H1 (cell line): ENCODE measurements around the gene TENT5A. TPM values are rescaled to one million over a fixed set of nuclear protein-coding genes. Genes with fewer than 3 reads are reported as not detected.
A peak's percentile ranks its signal among the peaks of the same experiment; 100 is the strongest.

Source experiments
- CTCF ChIA-PET: fragments of 300-600 bp; sonication (Branson Sonifier 250); formaldehyde crosslinking; loops from one replicate; lab custom pipeline; 2021; ENCODE audit not compliant: partially characterized antibody; lab: Charles Lee
- POLR2A ChIA-PET: fragments of 300-600 bp; sonication (Branson Sonifier 250); formaldehyde crosslinking; loops from one replicate; lab custom pipeline; 2021; ENCODE audit warnings: inconsistent platforms; ENCODE audit not compliant: partially characterized antibody; lab: Charles Lee
- DNase-seq, 2 experiments: peaks; one replicate each; pipeline versions ENCODE4 v3.0.0 to v3.0.0-alpha.2; 2010 to 2022; ENCODE audit warnings: low spot score in 2 of 2, low read depth in 1 of 2, mixed read lengths in 1 of 2
- FAIRE-seq: peaks from 2 replicates; lab custom pipeline; 2011; peaks lifted over from hg19 to GRCh38; lab: Jason Lieb, UNC
- H2AFZ ChIP-seq: 2 replicates; pipeline ENCODE4 v1.8.1; 2012; ENCODE audit warnings: low read length, inconsistent platforms
- H2AK5ac ChIP-seq: 2 replicates; pipeline ENCODE4 v1.6.1; 2013; ENCODE audit warnings: low read depth, low read length
- H2BK120ac ChIP-seq: replicated peaks from 2 replicates; pipeline ENCODE3; 2013; ENCODE audit warnings: low read depth, low read length, inconsistent platforms
- H2BK12ac ChIP-seq: 2 replicates; pipeline ENCODE4 v1.6.1; 2013; ENCODE audit warnings: low read depth, low read length
- H2BK15ac ChIP-seq: 2 replicates; pipeline ENCODE4 v1.6.1; 2013; ENCODE audit warnings: low read length
- H2BK20ac ChIP-seq: 2 replicates; pipeline ENCODE4 v1.6.1; 2013; ENCODE audit warnings: low read length
- H2BK5ac ChIP-seq: 2 replicates; pipeline ENCODE4 v1.6.1; 2013; ENCODE audit warnings: low read depth, low read length
- H3K14ac ChIP-seq: 2 replicates; pipeline ENCODE4 v1.6.1; 2013; ENCODE audit warnings: inconsistent platforms; ENCODE audit not compliant: insufficient read length
- H3K18ac ChIP-seq: 2 replicates; pipeline ENCODE4 v1.6.1; 2013; ENCODE audit warnings: low read length; ENCODE audit errors: extremely low read depth
- H3K23ac ChIP-seq: 2 replicates; pipeline ENCODE4 v1.6.1; 2013; ENCODE audit warnings: inconsistent platforms; ENCODE audit not compliant: insufficient read length
- H3K23me2 ChIP-seq: 2 replicates; pipeline ENCODE4 v1.6.1; 2013; ENCODE audit warnings: low read depth, low read length
- H3K27ac ChIP-seq: 2 replicates; pipeline ENCODE4 v1.6.1; 2011; ENCODE audit warnings: low read depth, low read length, inconsistent platforms
- H3K27me3 ChIP-seq, 4 experiments: replicated peaks in 1 of 4; 1 replicate in 1 of 4; 2 replicates in 3 of 4; pipeline versions ENCODE4 v1.6.1 to v1.8.1; 2011 to 2013; ENCODE audit warnings: low read length in 3 of 4, mild to moderate bottlenecking in 3 of 4, inconsistent platforms in 2 of 4, mixed read lengths in 2 of 4, moderate library complexity in 1 of 4; ENCODE audit not compliant: control insufficient read depth in 3 of 4, insufficient read depth in 3 of 4; ENCODE audit errors: extremely low read depth in 1 of 4
- H3K36me3 ChIP-seq, 4 experiments: 2 replicates each; pipeline versions ENCODE4 v1.6.1 to v1.8.1; 2011 to 2013; ENCODE audit warnings: mild to moderate bottlenecking in 4 of 4, low read length in 3 of 4, moderate library complexity in 2 of 4, control low read depth in 1 of 4, inconsistent platforms in 1 of 4; ENCODE audit not compliant: insufficient read depth in 4 of 4, control insufficient read depth in 2 of 4
- H3K4ac ChIP-seq: replicated peaks from 2 replicates; pipeline ENCODE3; 2013; ENCODE audit warnings: low read length, low read depth, mixed read lengths, inconsistent platforms; ENCODE audit not compliant: insufficient read length
- H3K4me1 ChIP-seq, 4 experiments: replicated peaks in 1 of 4; 1 replicate in 1 of 4; 2 replicates in 3 of 4; pipeline versions ENCODE4 v1.6.1 to v1.8.1; 2011 to 2013; ENCODE audit warnings: low read length in 3 of 4, inconsistent platforms in 2 of 4, mixed read lengths in 1 of 4; ENCODE audit not compliant: insufficient read depth in 4 of 4, control insufficient read depth in 3 of 4
- H3K4me2 ChIP-seq, 2 experiments: 2 replicates each; pipeline versions ENCODE4 v1.6.1 to v1.8.1; 2011 to 2013; ENCODE audit warnings: low read depth in 2 of 2, low read length in 2 of 2, control low read depth in 1 of 2, inconsistent platforms in 1 of 2, mild to moderate bottlenecking in 1 of 2; ENCODE audit not compliant: insufficient read depth in 1 of 2
- H3K4me3 ChIP-seq, 4 experiments: fragments of 200-600, 300-600 bp in 1 of 4; sonication (generic), shearing (Covaris generic), sonication (Bioruptor Twin) in 1 of 4; 2 replicates each; pipeline versions ENCODE4 v1.5.1 to v1.8.1; 2011 to 2016; ENCODE audit warnings: low read length in 4 of 4, low read depth in 3 of 4, control low read depth in 2 of 4, inconsistent platforms in 2 of 4, mild to moderate bottlenecking in 2 of 4, mixed read lengths in 1 of 4, moderate library complexity in 1 of 4; ENCODE audit not compliant: insufficient read depth in 2 of 4; ENCODE audit errors: extremely low read depth in 1 of 4
- H3K56ac ChIP-seq: replicated peaks from 2 replicates; pipeline ENCODE3; 2013; ENCODE audit warnings: low read depth, mild to moderate bottlenecking, mixed read lengths, low read length, inconsistent platforms; ENCODE audit not compliant: insufficient read length
- H3K79me1 ChIP-seq: 2 replicates; pipeline ENCODE4 v1.6.1; 2013; ENCODE audit warnings: low read depth, low read length, control low read depth
- H3K79me2 ChIP-seq, 2 experiments: 2 replicates each; pipeline versions ENCODE4 v1.6.1 to v1.8.1; 2012 to 2013; ENCODE audit warnings: low read length in 2 of 2, mild to moderate bottlenecking in 2 of 2, inconsistent platforms in 1 of 2; ENCODE audit not compliant: insufficient read depth in 2 of 2, control insufficient read depth in 1 of 2
- H3K9ac ChIP-seq, 4 experiments: replicated peaks in 1 of 4; 1 replicate in 1 of 4; 2 replicates in 3 of 4; pipeline versions ENCODE4 v1.6.1 to v1.8.1; 2011 to 2013; ENCODE audit warnings: low read depth in 3 of 4, low read length in 3 of 4, control low read depth in 2 of 4, mild to moderate bottlenecking in 2 of 4, moderate library complexity in 2 of 4, inconsistent platforms in 1 of 4; ENCODE audit errors: extremely low read depth in 1 of 4
- H3K9me3 ChIP-seq, 2 experiments: 2 replicates each; pipeline versions ENCODE4 v1.6.1 to v1.8.1; 2012 to 2013; ENCODE audit warnings: mild to moderate bottlenecking in 2 of 2, moderate library complexity in 2 of 2, control low read depth in 1 of 2, inconsistent platforms in 1 of 2, low read depth in 1 of 2, low read length in 1 of 2, mixed read lengths in 1 of 2; ENCODE audit not compliant: insufficient read depth in 2 of 2
- H4K20me1 ChIP-seq, 2 experiments: replicated peaks in 1 of 2; 2 replicates each; pipeline versions ENCODE3 to v1.8.1; 2011 to 2013; ENCODE audit warnings: inconsistent platforms in 2 of 2, low read length in 2 of 2, mild to moderate bottlenecking in 1 of 2; ENCODE audit not compliant: insufficient read depth in 2 of 2, control insufficient read depth in 1 of 2
- H4K5ac ChIP-seq: 2 replicates; pipeline ENCODE4 v1.6.1; 2013; ENCODE audit warnings: low read length, low read depth, mixed read lengths, inconsistent platforms; ENCODE audit not compliant: insufficient read length
- H4K8ac ChIP-seq: 2 replicates; pipeline ENCODE4 v1.8.0; 2013; ENCODE audit warnings: mild to moderate bottlenecking, moderate library complexity, low read length, inconsistent platforms; ENCODE audit not compliant: insufficient read depth; ENCODE audit errors: extremely low read depth
- H4K91ac ChIP-seq: replicated peaks from 2 replicates; pipeline ENCODE3; 2013; ENCODE audit warnings: low read length, mixed read lengths, inconsistent platforms; ENCODE audit not compliant: insufficient read length
- EP300 ChIP-seq, 2 experiments: IDR thresholded peaks; 1 replicate in 1 of 2; 2 replicates in 1 of 2; pipeline ENCODE4 v1.6.1; 2011 to 2012; ENCODE audit warnings: low read depth in 2 of 2, low read length in 2 of 2, mild to moderate bottlenecking in 2 of 2, borderline replicate concordance in 1 of 2, inconsistent platforms in 1 of 2, moderate library complexity in 1 of 2
- FOSL1 ChIP-seq: IDR thresholded peaks from 2 replicates; pipeline ENCODE4 v1.6.1; 2011; ENCODE audit warnings: mild to moderate bottlenecking, low read depth, low read length, moderate library complexity; ENCODE audit not compliant: insufficient read depth
- HDAC6 ChIP-seq: IDR thresholded peaks from one replicate; pipeline ENCODE4 v1.7.1; 2012; ENCODE audit warnings: low read depth, mild to moderate bottlenecking, inconsistent platforms, low read length, moderate library complexity
- RAD21 ChIP-seq, 2 experiments: IDR thresholded peaks in 1 of 2; conservative IDR thresholded peaks in 1 of 2; 2 replicates each; pipeline ENCODE4 v1.6.1; 2011; ENCODE audit warnings: low read depth in 2 of 2, low read length in 2 of 2, improper control_type of control experiment in 1 of 2, inconsistent platforms in 1 of 2, mild to moderate bottlenecking in 1 of 2, moderate library complexity in 1 of 2
- RFX5 ChIP-seq: IDR thresholded peaks from 2 replicates; pipeline ENCODE4 v1.6.1; 2011; ENCODE audit warnings: low read depth, low read length, improper control_type of control experiment, borderline replicate concordance
- RXRA ChIP-seq: IDR thresholded peaks from 2 replicates; pipeline ENCODE4 v1.6.1; 2011; ENCODE audit warnings: low read depth, mild to moderate bottlenecking, low read length, moderate library complexity; ENCODE audit not compliant: insufficient read depth
- SIX5 ChIP-seq: IDR thresholded peaks from 2 replicates; pipeline ENCODE4 v1.6.1; 2011; ENCODE audit warnings: mild to moderate bottlenecking, low read depth, low read length
- SP1 ChIP-seq: IDR thresholded peaks from 2 replicates; pipeline ENCODE4 v1.6.1; 2011; ENCODE audit warnings: low read depth, low read length
- SP2 ChIP-seq: IDR thresholded peaks from 2 replicates; pipeline ENCODE4 v1.6.1; 2012; ENCODE audit warnings: mild to moderate bottlenecking, low read length, inconsistent platforms
- YY1 ChIP-seq: IDR thresholded peaks from 2 replicates; pipeline ENCODE4 v1.6.1; 2011; ENCODE audit warnings: low read depth, mild to moderate bottlenecking, low read length
- WGBS, 2 experiments: shearing (Covaris generic) in 1 of 2; methylation state at CpG; one replicate each; pipeline versions ENCODE4 v1.1.6 to v1.1.7; 2013 to 2015; ENCODE audit warnings: low lambda C conversion rate in 2 of 2, mixed read lengths in 2 of 2, inconsistent platforms in 1 of 2, low coverage in 1 of 2, missing lambda C conversion rate in 1 of 2; ENCODE audit not compliant: insufficient replicate concordance in 2 of 2, insufficient coverage in 1 of 2, insufficient read length in 1 of 2; ENCODE audit errors: extremely low coverage in 1 of 2, missing lambda C conversion rate in 1 of 2; 5-methylcytosine and 5-hydroxymethylcytosine counted together
- polyA plus RNA-seq, 7 experiments: library from polyadenylated mRNA; depleted of rRNA in 3 of 7; stranded (reverse) in 5 of 7; unstranded in 2 of 7; fragments of >200 nt in 5 of 7; fragments of 200-250 nt in 2 of 7; gene quantifications; 1 replicate in 5 of 7; 2 replicates in 1 of 7; 4 replicates in 1 of 7; pipeline versions ENCODE4 v1.2.1 to v1.2.3, GENCODE V29; 2011 to 2013; ENCODE audit warnings: missing spikeins in 2 of 7, mixed read lengths in 2 of 7
- total RNA-seq: library from RNA; stranded (reverse); fragmentation: NEBNext Ultra II Directional; extraction: Animal tissue kit (Norgen Biotek cat#: 25700); gene quantifications from 2 replicates; pipeline ENCODE4 v1.2.1, GENCODE V29; 2021
- TF ChIP-seq, protein P1 (sequence below), 3 experiments: IDR thresholded peaks; 1 replicate in 2 of 3; 2 replicates in 1 of 3; pipeline versions ENCODE4 v1.5.1 to v1.6.1; 2011; ENCODE audit warnings: low read length in 3 of 3, mild to moderate bottlenecking in 3 of 3, inconsistent platforms in 2 of 3, low read depth in 1 of 3, moderate library complexity in 1 of 3; ENCODE audit not compliant: insufficient read depth in 1 of 3; ENCODE audit errors: control extremely low read depth in 1 of 3

TENT5A gene
- total and polyA plus RNA-seq, 2 of the 8 experiments (the other 6 are each of a cell fraction or from before 2014, with no cell fraction given): 0.91 to 2.9 TPM

DNA sequence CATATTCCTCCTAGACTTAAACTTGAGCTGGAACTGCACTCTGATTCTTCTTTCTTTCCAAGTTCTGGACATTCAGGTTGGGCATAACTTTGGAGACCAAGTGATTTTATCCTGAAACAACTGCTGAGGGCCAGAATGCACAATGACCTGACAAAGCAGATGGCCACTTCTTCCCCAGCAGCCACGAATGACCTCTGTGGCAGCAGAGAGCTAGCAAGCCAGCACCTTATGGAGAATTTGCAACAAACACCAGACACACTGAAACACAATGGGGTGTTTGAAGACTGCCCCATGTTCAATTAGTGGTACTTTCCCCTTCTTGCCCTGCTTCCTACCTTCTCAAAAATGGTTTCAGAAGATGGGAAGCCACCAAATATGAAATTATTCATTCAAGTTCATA, 4.2 kb upstream of the TENT5A start:
- Histone ChIP-seq H3K4me1 (peaks cover 2 to 4% (median 3%) of the 10 kb centered on the region in 4 experiments; a peak in 2 of 7 replicates), H3K23me2 (peaks cover 6% of the 10 kb centered on the region), H3K79me2 (no peaks in the 10 kb centered on the region), H4K91ac (no peak overlapping the region), H4K20me1 (no peaks in the 10 kb centered on the region), H2BK20ac (no peak overlapping the region; the same call in 1 of the 2 replicates), H3K18ac (no peak overlapping the region), H2BK5ac (no peak overlapping the region), H2BK15ac (no peak overlapping the region), H3K27me3 (peaks cover 0 to 12% (median 2%) of the 10 kb centered on the region in 4 experiments; a peak in 2 of 7 replicates), H3K27ac (no peak overlapping the region), H4K8ac (no peak overlapping the region), H3K36me3 (no peaks in the 10 kb centered on the region), H3K4me2 (no peak overlapping the region), H3K56ac (no peak overlapping the region), H2AFZ (no peak overlapping the region), H3K4ac (no peak overlapping the region), H3K14ac (no peak overlapping the region), H2BK120ac (no peak overlapping the region), H3K79me1 (no peaks in the 10 kb centered on the region), H3K4me3 (no peak overlapping the region), H4K5ac (no peak overlapping the region), H3K9me3 (no peaks in the 10 kb centered on the region), H3K23ac (no peak overlapping the region), H2BK12ac (no peak overlapping the region), H2AK5ac (no peak overlapping the region), H3K9ac (no peak overlapping the region)
- FAIRE-seq (no peak), DNase-seq (no peak)
- ChIA-PET CTCF (interaction anchor here (1.2 kb wide), 1 partner anchor 243 kb away, joined by 3 read pairs; no protein-coding TSS in a partner anchor), POLR2A (no interaction called here)
- TF ChIP-seq SP1 (no peak), RFX5 (no peak), FOSL1 (no peak), SP2 (no peak), HDAC6 (no peak), RXRA (no peak), RAD21 (IDR thresholded peaks at IDR 0.05 in 1 of 2, conservative IDR thresholded peaks at IDR 0.05 in 1 of 2; ENCODE audit: low read depth in 2 of 2, low read length in 2 of 2) (peak; percentile 18 to 20; a peak in 2 of 4 replicates), YY1 (no peak), EP300 (IDR thresholded peaks at IDR 0.05; ENCODE audit: borderline replicate concordance in 1 of 2, low read depth in 2 of 2, low read length in 2 of 2) (no peak), SIX5 (no peak)
- TF ChIP-seq, protein P1, sequence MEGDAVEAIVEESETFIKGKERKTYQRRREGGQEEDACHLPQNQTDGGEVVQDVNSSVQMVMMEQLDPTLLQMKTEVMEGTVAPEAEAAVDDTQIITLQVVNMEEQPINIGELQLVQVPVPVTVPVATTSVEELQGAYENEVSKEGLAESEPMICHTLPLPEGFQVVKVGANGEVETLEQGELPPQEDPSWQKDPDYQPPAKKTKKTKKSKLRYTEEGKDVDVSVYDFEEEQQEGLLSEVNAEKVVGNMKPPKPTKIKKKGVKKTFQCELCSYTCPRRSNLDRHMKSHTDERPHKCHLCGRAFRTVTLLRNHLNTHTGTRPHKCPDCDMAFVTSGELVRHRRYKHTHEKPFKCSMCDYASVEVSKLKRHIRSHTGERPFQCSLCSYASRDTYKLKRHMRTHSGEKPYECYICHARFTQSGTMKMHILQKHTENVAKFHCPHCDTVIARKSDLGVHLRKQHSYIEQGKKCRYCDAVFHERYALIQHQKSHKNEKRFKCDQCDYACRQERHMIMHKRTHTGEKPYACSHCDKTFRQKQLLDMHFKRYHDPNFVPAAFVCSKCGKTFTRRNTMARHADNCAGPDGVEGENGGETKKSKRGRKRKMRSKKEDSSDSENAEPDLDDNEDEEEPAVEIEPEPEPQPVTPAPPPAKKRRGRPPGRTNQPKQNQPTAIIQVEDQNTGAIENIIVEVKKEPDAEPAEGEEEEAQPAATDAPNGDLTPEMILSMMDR (IDR thresholded peaks at IDR 0.05; ENCODE audit: control extremely low read depth in 1 of 3, insufficient read depth in 1 of 3, low read depth in 1 of 3, low read length in 3 of 3): peak in 1 of 3 experiments; percentile 9; a peak in 1 of 4 replicates
- 67% methylated on average over 1 of the region's 1 CpG; no CpG with 5 or more reads in 1 of the 2 experiments for WGBS, 2 experiments
